Activated B cell treated with CpG ODN at 0.5 μM for 24 hours (primary cell): ENCODE measurements around the gene HNRNPA1. TPM values are rescaled to one million over a fixed set of nuclear protein-coding genes. Genes with fewer than 3 reads are reported as not detected.
A peak's percentile ranks its signal among the peaks of the same experiment; 100 is the strongest.
"Not testable (repeated sequence)": the region's sequence is repeated elsewhere in the genome, so short reads cannot be mapped to it uniquely, and the experiment has no call there.

Source experiments
- ATAC-seq: fragments of 200-7000 bp; cut with Tn5 transposase; one replicate; pipeline ENCODE4 v1.10.0; 2021; ENCODE audit warnings: low read depth, mild to moderate bottlenecking, moderate library complexity
- CTCF ChIA-PET: fragments of 350-600 bp; sonication (Branson Sonifier 250); formaldehyde crosslinking; loops from one replicate; lab custom pipeline; 2021; ENCODE audit warnings: antibody characterized with exemption; lab: Charles Lee
- POLR2A ChIA-PET: fragments of 350-600 bp; sonication (Branson Sonifier 250); formaldehyde crosslinking; loops from one replicate; lab custom pipeline; 2021; ENCODE audit warnings: antibody characterized with exemption; lab: Charles Lee
- DNase-seq: peaks from one replicate; pipeline ENCODE4 v3.0.0; 2022
- H3K27ac Mint-ChIP-seq: one replicate; pipeline ENCODE4 v1.8.0; 2020; ENCODE audit warnings: mixed read lengths
- H3K27me3 Mint-ChIP-seq: one replicate; pipeline ENCODE4 v1.8.0; 2021; ENCODE audit warnings: mixed read lengths
- H3K36me3 Mint-ChIP-seq: one replicate; pipeline ENCODE4 v1.8.0; 2021; ENCODE audit warnings: low read depth, mixed read lengths
- H3K4me1 Mint-ChIP-seq: one replicate; pipeline ENCODE4 v1.8.0; 2021; ENCODE audit warnings: mixed read lengths
- H3K4me3 Mint-ChIP-seq: one replicate; pipeline ENCODE4 v1.8.0; 2020; ENCODE audit warnings: mild to moderate bottlenecking, mixed read lengths
- H3K9me3 Mint-ChIP-seq: one replicate; pipeline ENCODE4 v1.8.0; 2020; ENCODE audit warnings: mixed read lengths
- intact Hi-C: fragments of 100-400 bp; cut with micrococcal nuclease; formaldehyde crosslinking; loops from one replicate; pipeline ENCODE4 v1.15.1; 2024
- total RNA-seq: library from RNA; stranded (reverse); gene quantifications from 2 replicates; pipeline ENCODE4 v1.2.3, GENCODE V29; 2022
- TF ChIP-seq, protein P1 (sequence below): fragments of 200-600 bp; IDR thresholded peaks from one replicate; pipeline ENCODE4 v1.8.0; 2022; ENCODE audit warnings: antibody characterized with exemption, mild to moderate bottlenecking

HNRNPA1 gene
- total RNA-seq, 1 donor from 2014 or later = 1,995 TPM

DNA sequence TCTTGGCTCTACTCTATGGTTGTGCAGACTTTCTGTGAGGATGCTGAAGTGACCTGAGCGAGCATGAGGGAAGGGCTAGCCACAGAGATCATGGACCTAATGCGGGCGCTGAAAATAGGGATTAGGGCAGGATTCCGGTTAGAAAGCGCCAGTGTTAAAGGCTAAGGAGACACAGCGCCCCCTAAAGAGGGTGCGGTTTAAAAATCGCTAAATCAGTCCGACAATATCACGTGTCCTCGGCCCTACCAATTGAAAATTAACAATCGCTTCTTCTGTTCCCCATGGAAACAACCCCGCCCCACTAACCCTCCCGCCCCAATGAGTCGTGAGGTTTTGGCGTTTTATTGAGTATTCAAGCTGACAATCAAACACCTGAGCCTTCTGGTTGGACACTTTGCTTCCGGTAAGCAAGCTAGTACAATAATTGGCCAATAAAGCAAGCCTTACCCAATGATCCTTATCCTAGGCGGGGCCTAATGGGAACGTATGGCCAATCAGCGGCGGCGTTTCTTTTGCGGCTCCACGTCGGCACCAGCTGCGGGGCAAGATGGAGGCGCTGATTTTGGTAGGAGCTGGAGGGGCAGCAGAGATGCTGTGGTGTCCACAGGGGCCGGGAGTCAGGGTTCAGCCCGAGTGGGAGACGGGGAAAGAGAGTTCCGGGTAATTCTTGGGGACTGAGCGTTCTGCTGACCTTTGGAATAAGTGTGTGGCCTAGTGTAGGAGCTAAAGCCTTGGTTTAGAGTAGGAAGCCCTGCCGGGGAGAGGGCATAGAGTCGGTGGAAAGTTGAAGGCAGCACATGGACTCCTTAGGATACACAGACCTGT lies 44.3 kb downstream of the HNRNPA1 start, which contains the start of gene COPZ1:
Gene COPZ1 (plus strand): TSS at position 515 of the 825 bp plus-strand sequence. CDS start 33 bp downstream, at position 548.
- TF ChIP-seq, protein P1, sequence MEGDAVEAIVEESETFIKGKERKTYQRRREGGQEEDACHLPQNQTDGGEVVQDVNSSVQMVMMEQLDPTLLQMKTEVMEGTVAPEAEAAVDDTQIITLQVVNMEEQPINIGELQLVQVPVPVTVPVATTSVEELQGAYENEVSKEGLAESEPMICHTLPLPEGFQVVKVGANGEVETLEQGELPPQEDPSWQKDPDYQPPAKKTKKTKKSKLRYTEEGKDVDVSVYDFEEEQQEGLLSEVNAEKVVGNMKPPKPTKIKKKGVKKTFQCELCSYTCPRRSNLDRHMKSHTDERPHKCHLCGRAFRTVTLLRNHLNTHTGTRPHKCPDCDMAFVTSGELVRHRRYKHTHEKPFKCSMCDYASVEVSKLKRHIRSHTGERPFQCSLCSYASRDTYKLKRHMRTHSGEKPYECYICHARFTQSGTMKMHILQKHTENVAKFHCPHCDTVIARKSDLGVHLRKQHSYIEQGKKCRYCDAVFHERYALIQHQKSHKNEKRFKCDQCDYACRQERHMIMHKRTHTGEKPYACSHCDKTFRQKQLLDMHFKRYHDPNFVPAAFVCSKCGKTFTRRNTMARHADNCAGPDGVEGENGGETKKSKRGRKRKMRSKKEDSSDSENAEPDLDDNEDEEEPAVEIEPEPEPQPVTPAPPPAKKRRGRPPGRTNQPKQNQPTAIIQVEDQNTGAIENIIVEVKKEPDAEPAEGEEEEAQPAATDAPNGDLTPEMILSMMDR = no peak
- H3K27me3 Mint-ChIP-seq = no peaks in the 10 kb centered on the region
- POLR2A ChIA-PET = interaction anchor here (0.6 to 3.4 kb wide), 21 partner anchors 11 to 1657 kb away, joined by 3 to 50 read pairs (median 6); partner anchors contain the start of genes CBX5 and HNRNPA1
- ATAC-seq (peak; percentile 95), DNase-seq (peak; percentile 77)
- H3K4me3 Mint-ChIP-seq = peak within 1 kb of the TSS; percentile 97
- CTCF ChIA-PET = interaction anchor here (0.6 to 2.4 kb wide), 23 partner anchors 10 to 115 kb away, joined by 3 to 24 read pairs (median 4); partner anchors contain the start of genes CBX5 and HNRNPA1
- H3K36me3 Mint-ChIP-seq = peaks cover 17% of the 10 kb centered on the region
- peak within 1 kb of the TSS; percentile 97 for H3K27ac Mint-ChIP-seq
- H3K9me3 Mint-ChIP-seq = no peaks in the 10 kb centered on the region
- intact Hi-C loops = loop anchor here (1.0 to 2.0 kb wide), 9 partner anchors 11 to 111 kb away; partner anchors contain the start of genes CBX5 and HNRNPA1
- peaks cover 31% of the 10 kb centered on the region for H3K4me1 Mint-ChIP-seq

DNA sequence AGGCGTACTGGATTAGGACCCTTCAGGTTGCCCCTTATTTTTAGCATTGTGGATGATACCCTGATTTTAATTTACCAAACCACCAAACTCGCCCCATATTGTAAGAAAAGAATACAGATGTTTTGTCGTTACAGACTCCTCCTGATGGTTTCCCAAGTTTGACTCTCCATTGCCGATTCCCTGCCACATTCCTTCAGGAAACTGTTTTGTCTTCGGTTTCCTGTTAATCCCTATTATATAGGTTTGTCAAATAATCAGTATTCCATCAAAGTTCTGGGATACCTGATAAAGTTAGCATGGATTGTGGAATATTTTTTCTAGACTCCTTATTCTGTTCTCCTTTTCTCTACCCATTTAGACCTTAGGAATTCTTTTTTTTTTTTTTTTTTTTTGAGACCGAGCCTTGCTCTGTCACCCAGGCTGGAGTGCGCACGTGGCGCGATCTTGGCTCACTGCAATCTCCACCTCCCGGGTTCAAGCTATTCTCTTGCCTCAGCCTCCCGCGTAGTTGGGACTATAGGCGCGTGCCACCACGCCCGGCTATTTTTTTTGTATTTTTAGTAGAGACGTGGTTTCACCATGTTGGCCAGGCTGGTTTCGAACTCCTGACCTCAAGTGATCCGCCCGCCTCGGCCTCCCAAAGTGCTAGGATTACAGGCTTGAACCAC lies 45.0 kb downstream of the HNRNPA1 start:
- CTCF ChIA-PET = interaction anchor here (0.6 to 2.4 kb wide), 20 partner anchors 9 to 114 kb away, joined by 3 to 24 read pairs (median 4); partner anchors contain the start of genes CBX5 and HNRNPA1
- H3K27me3 Mint-ChIP-seq, H3K9me3 Mint-ChIP-seq, ATAC-seq, DNase-seq: not testable (repeated sequence)
- intact Hi-C loops = loop anchor here (1.0 to 2.0 kb wide), 4 partner anchors 11 to 45 kb away; partner anchors contain the start of genes CBX5 and HNRNPA1
- Mint-ChIP-seq H3K36me3 (peaks cover 21% of the 10 kb centered on the region), H3K4me1 (peaks cover 37% of the 10 kb centered on the region), H3K4me3 (peak overlapping the region; percentile 97), H3K27ac (peak overlapping the region; percentile 97)
- POLR2A ChIA-PET = interaction anchor here (0.6 to 3.4 kb wide), 18 partner anchors 10 to 1656 kb away, joined by 3 to 50 read pairs (median 7); partner anchors contain the start of genes CBX5 and HNRNPA1

DNA sequence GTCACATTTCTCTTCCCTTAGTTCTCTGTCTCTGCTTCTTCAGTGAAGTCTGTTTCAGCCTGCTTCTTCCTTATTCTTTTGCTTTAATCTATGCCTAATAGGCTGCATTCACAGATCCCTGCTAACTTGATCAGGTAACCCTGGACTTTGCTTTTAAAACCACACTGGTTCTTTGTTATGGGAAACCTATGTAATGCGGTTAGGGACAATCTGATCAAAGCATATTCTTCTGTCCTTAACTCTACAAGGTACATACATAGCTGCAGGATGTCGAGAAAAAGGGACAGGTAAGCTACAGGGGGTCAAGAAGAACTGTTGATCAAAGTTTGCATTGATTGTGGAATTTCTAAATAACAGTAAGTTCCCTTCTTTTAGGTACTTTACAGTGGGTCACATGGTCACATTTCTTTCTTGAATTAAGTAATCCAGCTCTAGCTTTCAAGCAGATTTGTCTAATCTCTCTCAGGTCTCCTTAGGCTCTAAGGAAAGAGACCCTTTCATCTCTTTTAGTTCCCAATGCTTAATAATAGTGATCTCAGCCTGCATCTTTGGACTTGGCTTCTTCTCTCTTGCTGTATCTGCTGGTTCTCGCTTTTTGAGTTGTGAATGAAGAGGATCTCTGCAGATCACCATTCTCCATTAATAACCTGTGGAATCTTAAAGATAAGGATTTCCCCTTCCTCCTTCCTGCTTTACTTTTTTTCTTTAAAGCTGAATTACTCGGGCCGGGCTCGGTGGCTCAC lies 48.2 kb downstream of the HNRNPA1 start:
- intact Hi-C loops = no loop called here
- POLR2A ChIA-PET = interaction anchor here (0.7 kb wide), 2 partner anchors 16 to 77 kb away, joined by 3 to 5 read pairs; no protein-coding TSS in a partner anchor
- peaks cover 32% of the 10 kb centered on the region for H3K36me3 Mint-ChIP-seq

DNA sequence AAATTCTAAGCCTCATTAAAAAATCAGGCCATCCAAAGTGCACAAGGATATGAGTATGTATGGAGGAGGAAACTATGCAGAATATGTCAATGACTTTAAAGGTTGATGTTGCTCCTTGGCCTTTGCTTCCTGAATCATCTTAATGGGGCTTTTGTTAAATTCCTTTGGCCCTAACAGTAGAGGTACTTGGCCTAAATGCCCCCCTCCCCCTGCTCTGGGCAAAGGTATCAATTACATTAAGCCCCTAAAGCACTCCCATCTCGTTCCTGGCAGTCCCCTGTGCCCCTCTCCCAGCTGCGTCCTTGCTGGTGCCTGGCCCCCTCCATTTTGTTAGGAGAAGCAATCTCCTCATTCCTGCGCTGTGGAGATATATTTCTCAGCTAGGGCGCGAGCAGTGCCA lies 49.2 kb downstream of the HNRNPA1 start:
- TF ChIP-seq, protein P1 = no peak
- no peak for ATAC-seq
- Mint-ChIP-seq H3K4me1 (peaks cover 44% of the 10 kb centered on the region), H3K9me3 (no peaks in the 10 kb centered on the region), H3K27ac (no peak overlapping the region), H3K4me3 (no peak overlapping the region), H3K36me3 (peaks cover 32% of the 10 kb centered on the region), H3K27me3 (no peaks in the 10 kb centered on the region)
- POLR2A ChIA-PET = interaction anchor here (0.8 kb wide), 1 partner anchor 50 kb away, joined by 3 read pairs; the partner anchor contains the start of gene CBX5
- intact Hi-C loops = no loop called here
- CTCF ChIA-PET = no interaction called here
- no peak for DNase-seq

More for the DNA sequence above, 48.2 kb downstream of the HNRNPA1 start:
- H3K27me3 Mint-ChIP-seq = no peaks in the 10 kb centered on the region
- H3K9me3 Mint-ChIP-seq = no peaks in the 10 kb centered on the region
- no peak overlapping the region for H3K27ac Mint-ChIP-seq
- DNase-seq (no peak), ATAC-seq (no peak)
- TF ChIP-seq, protein P1 = no peak
- CTCF ChIA-PET = interaction anchor here (0.9 kb wide), 1 partner anchor 9 kb away, joined by 3 read pairs; no protein-coding TSS in a partner anchor
- H3K4me3 Mint-ChIP-seq = no peak overlapping the region
- H3K4me1 Mint-ChIP-seq = peaks cover 49% of the 10 kb centered on the region

DNA sequence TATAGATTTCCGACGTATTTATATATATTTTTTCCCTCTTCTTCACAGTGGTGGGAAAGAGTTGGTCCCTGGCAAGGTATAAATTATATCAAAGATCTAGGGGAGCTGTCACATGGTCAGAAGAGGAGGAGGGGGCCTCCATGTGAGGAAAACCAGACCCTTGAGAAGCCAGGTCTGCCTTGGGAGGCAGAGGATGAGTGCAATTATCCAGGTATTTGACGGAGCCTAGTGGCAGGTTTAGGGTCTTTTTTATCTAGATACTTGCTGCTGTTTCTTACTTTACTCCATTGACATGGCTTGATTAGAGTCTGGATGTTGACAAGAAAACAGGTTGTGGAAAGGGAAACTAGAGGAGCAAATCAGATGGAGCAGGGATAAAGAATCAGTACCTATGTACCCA lies 49.9 kb downstream of the HNRNPA1 start:
- no peak for ATAC-seq
- no peaks in the 10 kb centered on the region for H3K9me3 Mint-ChIP-seq
- peaks cover 39% of the 10 kb centered on the region for H3K4me1 Mint-ChIP-seq
- H3K36me3 Mint-ChIP-seq = peaks cover 26% of the 10 kb centered on the region
- ChIA-PET POLR2A (interaction anchor here (0.8 kb wide), 1 partner anchor 51 kb away, joined by 3 read pairs; the partner anchor contains the start of gene CBX5), CTCF (no interaction called here)
- intact Hi-C loops = no loop called here
- no peak for DNase-seq
- TF ChIP-seq, protein P1 = no peak
- H3K4me3 Mint-ChIP-seq = no peak overlapping the region
- H3K27ac Mint-ChIP-seq = no peak overlapping the region
- no peaks in the 10 kb centered on the region for H3K27me3 Mint-ChIP-seq
